ENCODE results near the gene TMEM11. TPM values are rescaled to one million over a fixed set of nuclear protein-coding genes. Genes with fewer than 3 reads are reported as not detected.
A peak's percentile ranks its signal among the peaks of the same experiment; 100 is the strongest.

Gene TMEM11
- polyA plus RNA-seq, 2 of the 4 experiments (the other 2 are of a cell fraction), result 57.7 to 61.0 TPM

GRCh38 chr17:21231533-21231932 lies 17.6 kb upstream of the TMEM11 start:
- no peak for ATAC-seq
- POLR2A ChIA-PET, result no interaction called here
- no peak for FAIRE-seq

GRCh38 chr17:21228845-21229244 lies 14.9 kb upstream of the TMEM11 start:
- ATAC-seq (peak; percentile 9 to 36; a peak in 4 of 6 replicates), DNase-seq (ENCODE audit: low read depth in 1 of 2, low spot score in 1 of 2) (no peak), FAIRE-seq (no peak)
- no peak for TF ChIP-seq CBX8 (IDR thresholded peaks at IDR 0.05)
- no peak for TF ChIP-seq FOSL2 (IDR thresholded peaks at IDR 0.05)
- TF ChIP-seq FOSL2 (CRISPR knock-in tag; IDR thresholded peaks at IDR 0.05), result no peak
- TF ChIP-seq RNF2 (IDR thresholded peaks at IDR 0.05; ENCODE audit: borderline replicate concordance, low read depth), result no peak
- no peak for TF ChIP-seq FOSB (CRISPR knock-in tag; IDR thresholded peaks at IDR 0.05)
- TF ChIP-seq MYC (IDR thresholded peaks at IDR 0.05; ENCODE audit: borderline replicate concordance, low read length), result no peak
- TF ChIP-seq RCOR1 (IDR thresholded peaks at IDR 0.05; ENCODE audit: low read depth, low read length), result no peak
- TF ChIP-seq USF2 (IDR thresholded peaks at IDR 0.05), result no peak
- TF ChIP-seq SMC3 (IDR thresholded peaks at IDR 0.05), result no peak
- TF ChIP-seq ZFP36 (IDR thresholded peaks at IDR 0.05; ENCODE audit: borderline replicate concordance, partially characterized antibody), result no peak
- TF ChIP-seq CBX2 (IDR thresholded peaks at IDR 0.05; ENCODE audit: borderline replicate concordance, low read depth), result no peak
- no peak for TF ChIP-seq KDM1A (IDR thresholded peaks at IDR 0.05; ENCODE audit: low read depth)
- ChIA-PET POLR2A (interaction anchor here (0.7 to 1.2 kb wide), 2 partner anchors 185 to 213 kb away, joined by 3 read pairs; no protein-coding TSS in a partner anchor), CTCF (interaction anchor here (0.6 to 1.9 kb wide), 4 partner anchors 11 to 185 kb away, joined by 3 to 7 read pairs (median 3); no protein-coding TSS in a partner anchor)
- Histone ChIP-seq H3K4me3 (no peak overlapping the region), H3K27ac (no peak overlapping the region), H3K9me3 (no peaks in the 10 kb centered on the region), H3K4me2 (no peak overlapping the region), H3K4me1 (no peaks in the 10 kb centered on the region)
- WGBS (ENCODE audit: missing lambda C conversion rate), result 89% methylated on average over 2 of the region's 2 CpGs

More at GRCh38 chr17:21231533-21231932, 17.6 kb upstream of the TMEM11 start:
- no peak for TF ChIP-seq NPAS2 (CRISPR knock-in tag; IDR thresholded peaks at IDR 0.05; ENCODE audit: borderline replicate concordance)
- TF ChIP-seq ZC3H11A (IDR thresholded peaks at IDR 0.05), result no peak
- no peak for TF ChIP-seq ATOH8 (CRISPR knock-in tag; IDR thresholded peaks at IDR 0.05; ENCODE audit: low read depth)
- TF ChIP-seq EP300 (IDR thresholded peaks at IDR 0.05), result no peak
- TF ChIP-seq FOSL2 (IDR thresholded peaks at IDR 0.05), result no peak
- TF ChIP-seq FOSL2 (CRISPR knock-in tag; IDR thresholded peaks at IDR 0.05), result no peak
- TF ChIP-seq HEYL (CRISPR knock-in tag; IDR thresholded peaks at IDR 0.05), result no peak
- TF ChIP-seq EHF (CRISPR knock-in tag; IDR thresholded peaks at IDR 0.05), result no peak
- TF ChIP-seq MAZ (IDR thresholded peaks at IDR 0.05; ENCODE audit: borderline replicate concordance, low read depth, low read length), result no peak
- no peak for TF ChIP-seq EHMT2 (IDR thresholded peaks at IDR 0.05; ENCODE audit: low read depth)
- no peak for TF ChIP-seq HOXA7 (CRISPR knock-in tag; IDR thresholded peaks at IDR 0.05)
- TF ChIP-seq E2F6 (IDR thresholded peaks at IDR 0.05; ENCODE audit: borderline replicate concordance, low read depth), result no peak
- TF ChIP-seq HDAC2 (IDR thresholded peaks at IDR 0.05), result no peak
- TF ChIP-seq MAFK (IDR thresholded peaks at IDR 0.05; ENCODE audit: partially characterized antibody), result no peak
- no peak for TF ChIP-seq REST (IDR thresholded peaks at IDR 0.05)
- no peak for TF ChIP-seq CHD2 (IDR thresholded peaks at IDR 0.05; ENCODE audit: low read length, partially characterized antibody)
- TF ChIP-seq CBX8 (IDR thresholded peaks at IDR 0.05), result no peak
- no peak for TF ChIP-seq POLR2A (IDR thresholded peaks at IDR 0.05; ENCODE audit: low read length)
- TF ChIP-seq HES2 (IDR thresholded peaks at IDR 0.05), result no peak
- Histone ChIP-seq H3K4me3 (no peak overlapping the region), H3K9me3 (no peaks in the 10 kb centered on the region), H3K27ac (no peak overlapping the region), H3K4me2 (no peak overlapping the region), H3K4me1 (no peaks in the 10 kb centered on the region)
- CTCF ChIA-PET, result interaction anchor here (0.7 kb wide), 1 partner anchor 8 kb away, joined by 3 read pairs; no protein-coding TSS in a partner anchor
- no peak for DNase-seq (ENCODE audit: low read depth in 1 of 2, low spot score in 1 of 2)
- 93% methylated on average over 6 of the region's 6 CpGs for WGBS (ENCODE audit: missing lambda C conversion rate)

All from A549 (cell line).